GM12892 (cell line): Measurements from ENCODE around the gene ARFIP1.

Experiments
- POLR2AphosphoS5 ChIP-seq: IDR thresholded peaks from 2 replicates; pipeline ENCODE4 v1.6.1; 2011; ENCODE audit warnings: low read depth, low read length, control low read depth
- TAF1 ChIP-seq: IDR thresholded peaks from 2 replicates; pipeline ENCODE4 v1.6.1; 2011; ENCODE audit warnings: low read depth, mild to moderate bottlenecking, control low read depth, low read length, borderline replicate concordance

DNA sequence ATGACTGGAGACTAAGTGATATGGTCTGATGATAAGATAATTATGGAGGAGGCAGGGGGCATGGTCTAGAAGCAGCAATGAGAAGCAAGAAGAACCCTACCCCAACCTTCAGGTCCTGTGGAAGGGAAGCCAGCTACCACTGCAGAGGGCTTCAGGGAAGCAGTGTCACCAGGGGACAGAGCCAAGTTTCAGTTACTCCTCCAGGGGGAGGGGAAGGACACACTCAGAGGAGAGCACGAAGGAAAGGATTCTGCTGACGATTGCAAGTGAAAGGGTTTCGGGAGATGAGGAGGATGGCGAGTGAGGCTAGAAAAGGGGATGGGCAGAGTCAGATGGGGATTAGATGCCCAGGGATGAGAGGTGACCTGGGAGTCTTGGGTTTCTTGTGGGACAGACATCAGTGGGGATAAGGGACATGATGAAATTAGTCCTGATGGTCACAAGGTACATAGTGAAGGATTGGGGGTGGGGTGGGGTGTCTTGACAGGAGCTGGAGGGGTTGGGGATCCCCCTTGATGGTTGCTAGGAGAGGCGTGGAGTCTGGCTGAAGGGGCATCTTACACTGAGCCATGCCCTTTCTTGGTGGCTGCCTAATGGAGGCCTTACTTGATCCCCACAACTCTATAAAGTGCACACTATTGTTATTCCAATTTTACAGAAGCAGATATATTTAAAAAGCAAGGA lies 45.6 kb upstream of the ARFIP1 start:
- TF ChIP-seq POLR2AphosphoS5, result no peak
- TF ChIP-seq TAF1, result no peak
